Stimulated activated memory B cell treated with anti-CD40 and anti-IgM and Interleukin-4, amounts not matched to agents 10 μg/mL and 1 μg/mL and 100 μg/mL, for 72 hours (primary cell): Measurements from ENCODE around the gene CAMK1D.

Experiments
- ATAC-seq: fragments of 150-1000 bp; cut with Tn5 transposase; 2 replicates; pipeline ENCODE4 v1.10.0; 2021
- H3K27ac Mint-ChIP-seq: one replicate; pipeline ENCODE4 v1.8.0; 2022; ENCODE audit warnings: mild to moderate bottlenecking, mixed read lengths
- H3K27me3 Mint-ChIP-seq: one replicate; pipeline ENCODE4 v1.8.0; 2022; ENCODE audit warnings: mixed read lengths
- H3K36me3 Mint-ChIP-seq: one replicate; pipeline ENCODE4 v1.8.0; 2022; ENCODE audit warnings: mixed read lengths
- H3K4me1 Mint-ChIP-seq: one replicate; pipeline ENCODE4 v1.8.0; 2022; ENCODE audit warnings: mixed read lengths
- H3K4me3 Mint-ChIP-seq: one replicate; pipeline ENCODE4 v1.8.0; 2022; ENCODE audit warnings: mild to moderate bottlenecking, moderate library complexity, mixed read lengths
- H3K9me3 Mint-ChIP-seq: one replicate; pipeline ENCODE4 v1.8.0; 2022; ENCODE audit warnings: mixed read lengths

Gene CAMK1D

DNA sequence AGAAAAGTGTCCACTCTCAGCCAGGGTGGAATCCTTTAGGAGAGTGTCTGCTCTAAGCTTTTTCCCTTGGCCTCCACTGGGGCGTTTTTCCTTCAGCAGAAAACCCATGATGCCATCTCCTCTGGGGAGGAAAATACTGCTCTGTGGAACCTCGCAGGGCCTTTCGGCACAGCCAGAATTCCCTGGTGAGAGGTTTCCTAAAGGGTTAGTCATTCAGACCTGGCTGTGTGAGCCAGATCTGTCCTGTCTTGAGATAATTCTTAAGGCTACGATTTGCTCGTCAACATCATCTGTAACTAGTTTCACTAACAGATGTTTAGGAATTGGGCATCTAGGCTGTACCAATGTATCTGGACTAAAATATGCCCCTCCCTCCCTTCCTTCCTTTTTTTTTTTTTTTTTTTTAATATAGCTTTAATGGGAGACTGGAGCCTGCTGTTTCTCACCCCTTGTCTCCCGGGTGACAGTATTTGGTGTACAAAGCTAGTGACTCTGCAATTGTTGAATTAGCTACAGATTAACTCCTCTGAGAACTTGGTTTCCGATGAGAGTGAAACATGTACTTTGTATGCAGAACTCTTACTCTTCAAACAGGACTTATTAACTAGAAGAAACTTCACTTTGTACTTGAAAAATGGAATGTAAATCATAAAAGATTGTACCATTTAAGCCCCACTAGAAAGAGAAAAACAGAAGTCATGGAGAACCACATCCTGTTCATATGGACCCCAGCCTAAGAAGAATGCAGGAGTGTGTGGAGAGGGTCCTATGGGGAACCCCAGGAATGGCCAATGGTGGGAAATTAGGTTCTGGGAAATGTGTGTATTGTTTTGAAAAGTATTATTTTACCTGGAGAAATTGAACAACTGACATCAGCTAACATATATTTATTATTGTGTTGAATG lies 230.9 kb downstream of the CAMK1D start:
- no peak overlapping the region for H3K27ac Mint-ChIP-seq
- H3K27me3 Mint-ChIP-seq = no peaks in the 10 kb centered on the region
- peaks cover 76% of the 10 kb centered on the region for H3K36me3 Mint-ChIP-seq
- no peak for ATAC-seq
- peaks cover 3% of the 10 kb centered on the region for H3K9me3 Mint-ChIP-seq
- no peak overlapping the region for H3K4me3 Mint-ChIP-seq
- peaks cover 47% of the 10 kb centered on the region for H3K4me1 Mint-ChIP-seq

DNA sequence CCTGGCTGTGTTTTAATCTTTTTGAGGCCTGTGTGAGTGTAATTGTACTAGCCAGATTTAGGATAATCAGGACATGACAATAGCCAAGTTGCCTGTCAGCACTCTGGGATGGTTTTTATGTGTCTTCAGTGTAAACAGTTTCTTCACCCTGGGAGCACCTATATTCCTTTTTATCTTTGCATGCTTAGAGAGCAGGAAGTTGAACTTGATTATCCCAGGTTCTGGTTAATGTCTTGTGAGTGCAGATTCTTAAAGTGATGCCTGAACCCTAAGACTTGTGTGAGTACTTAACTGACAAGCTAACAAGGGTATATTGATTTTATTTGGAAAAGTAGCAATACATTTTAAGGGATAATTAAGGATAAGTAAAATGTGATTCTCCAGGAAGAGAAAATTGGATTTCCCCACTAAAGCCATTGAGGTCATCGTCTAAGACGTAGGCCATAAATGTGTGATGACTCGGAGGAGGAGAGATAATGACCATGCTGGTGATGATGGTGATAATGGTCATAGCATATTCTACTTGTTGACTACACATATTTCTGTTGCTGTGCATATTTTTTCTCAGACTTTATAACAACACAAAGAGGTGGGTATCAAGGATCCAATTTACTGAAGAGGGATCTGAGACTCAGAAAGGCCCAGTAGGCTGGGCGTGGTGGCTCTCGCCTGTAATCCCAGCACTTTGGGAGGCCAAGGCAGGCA lies 234.7 kb downstream of the CAMK1D start:
- H3K27me3 Mint-ChIP-seq = no peaks in the 10 kb centered on the region
- peaks cover 54% of the 10 kb centered on the region for H3K36me3 Mint-ChIP-seq
- ATAC-seq = no peak
- H3K4me3 Mint-ChIP-seq = no peak overlapping the region
- no peak overlapping the region for H3K27ac Mint-ChIP-seq
- H3K4me1 Mint-ChIP-seq = peaks cover 53% of the 10 kb centered on the region
- H3K9me3 Mint-ChIP-seq = peaks cover 3% of the 10 kb centered on the region

DNA sequence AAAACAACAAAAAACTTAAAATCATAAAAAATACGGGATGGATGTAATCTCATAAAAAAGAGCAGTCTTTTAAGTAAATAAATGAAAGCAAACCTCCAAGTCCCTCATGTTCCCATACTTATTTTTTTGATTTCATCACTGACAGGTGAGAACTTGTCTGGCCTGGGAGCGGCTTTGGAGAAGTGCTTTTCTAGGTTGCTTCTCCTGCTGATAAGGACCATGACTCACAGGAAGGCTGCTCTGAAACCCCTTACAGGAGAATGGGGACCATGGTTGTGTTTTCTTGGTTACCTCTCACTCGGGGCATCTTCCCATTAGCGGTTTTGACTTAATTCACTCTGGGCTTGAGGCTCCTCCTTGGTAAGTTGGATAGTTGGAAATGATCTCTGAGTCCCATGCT lies 237.4 kb downstream of the CAMK1D start:
- Mint-ChIP-seq H3K9me3 (peaks cover 3% of the 10 kb centered on the region), H3K4me3 (no peak overlapping the region), H3K27ac (no peak overlapping the region), H3K36me3 (peaks cover 33% of the 10 kb centered on the region), H3K4me1 (peaks cover 49% of the 10 kb centered on the region), H3K27me3 (no peaks in the 10 kb centered on the region)
- no peak for ATAC-seq

DNA sequence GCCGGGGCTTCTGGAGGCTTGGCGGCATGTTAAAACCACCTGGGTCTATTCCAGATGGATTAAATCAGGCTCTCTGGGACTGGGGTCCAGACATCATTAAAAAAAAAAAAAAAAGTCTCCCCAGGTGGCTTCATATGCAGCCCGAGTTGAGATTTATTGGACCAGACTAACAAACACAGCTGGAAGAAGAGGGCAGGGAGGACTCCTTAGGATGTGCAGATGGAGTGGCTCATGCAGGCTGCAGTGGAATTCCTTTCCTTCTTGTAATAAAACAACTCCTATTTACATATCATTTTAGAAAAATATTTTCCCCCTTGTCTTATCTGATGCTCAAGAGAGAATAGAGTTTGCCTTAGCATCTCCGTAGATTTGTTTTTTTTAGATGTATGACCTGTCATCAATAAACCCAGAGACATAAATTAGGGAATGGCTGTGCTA lies 238.1 kb downstream of the CAMK1D start:
- Mint-ChIP-seq H3K4me1 (peaks cover 42% of the 10 kb centered on the region), H3K36me3 (peaks cover 28% of the 10 kb centered on the region), H3K4me3 (no peak overlapping the region), H3K9me3 (no peaks in the 10 kb centered on the region), H3K27me3 (no peaks in the 10 kb centered on the region), H3K27ac (peak overlapping the region; percentile 65)
- no peak for ATAC-seq

DNA sequence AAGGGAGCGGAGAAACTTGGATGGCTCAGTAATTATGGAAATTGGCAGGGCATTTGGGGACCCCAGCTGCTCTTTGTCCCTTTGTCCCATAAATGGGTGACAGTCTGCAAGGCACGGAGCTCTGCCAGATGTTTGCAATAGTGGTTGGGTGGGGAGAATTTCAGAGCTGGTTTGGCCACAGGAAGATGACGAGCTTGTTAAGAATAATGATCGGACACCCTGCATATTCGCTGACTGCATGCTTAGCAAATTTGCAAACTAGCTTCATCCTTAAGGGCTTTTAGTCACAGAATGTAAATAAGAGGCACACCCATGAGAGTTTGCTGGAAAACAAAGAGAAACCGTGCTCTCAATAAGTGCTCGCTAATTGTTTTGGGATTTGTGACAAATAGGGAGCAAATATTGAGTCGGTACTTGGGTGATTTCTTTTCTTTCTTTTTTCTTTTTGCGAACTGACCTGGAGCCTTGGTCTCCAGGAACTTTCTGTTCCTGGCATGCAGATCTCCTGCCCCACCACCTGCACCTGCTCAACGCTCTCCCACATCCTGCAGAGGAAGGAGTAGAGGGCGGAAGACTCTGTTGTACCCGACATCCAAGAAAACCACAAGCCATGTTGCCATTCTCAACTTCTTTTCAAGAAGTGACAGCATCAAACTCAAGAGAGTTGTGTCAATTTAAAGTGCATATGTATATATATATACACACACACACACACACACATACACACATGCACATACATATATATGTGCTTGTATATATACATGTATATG lies 238.9 kb downstream of the CAMK1D start:
- peaks cover 20% of the 10 kb centered on the region for H3K36me3 Mint-ChIP-seq
- H3K9me3 Mint-ChIP-seq = no peaks in the 10 kb centered on the region
- no peak for ATAC-seq
- no peaks in the 10 kb centered on the region for H3K27me3 Mint-ChIP-seq
- peak overlapping the region; percentile 58 for H3K4me3 Mint-ChIP-seq
- H3K4me1 Mint-ChIP-seq = peaks cover 41% of the 10 kb centered on the region
- peak overlapping the region; percentile 65 for H3K27ac Mint-ChIP-seq

DNA sequence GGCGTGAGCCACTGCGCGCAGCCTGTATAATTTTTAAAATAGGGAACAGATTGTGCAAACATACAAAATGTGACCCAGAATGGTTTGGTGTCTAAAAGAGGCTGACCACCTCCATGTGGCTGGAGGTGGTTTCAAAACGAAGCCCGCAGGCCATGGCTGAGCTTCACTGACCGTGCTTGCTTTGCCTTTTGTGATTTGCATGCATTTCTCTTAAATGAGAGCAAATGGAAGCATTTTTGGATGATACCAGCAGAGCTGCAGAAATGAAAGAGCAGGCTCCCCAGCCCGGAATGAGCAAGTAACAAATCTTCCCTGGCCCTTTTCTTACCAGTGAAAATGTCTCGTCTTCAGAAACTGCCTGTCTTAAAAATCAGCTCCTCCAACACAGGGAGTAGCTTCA lies 239.9 kb downstream of the CAMK1D start:
- no peaks in the 10 kb centered on the region for H3K27me3 Mint-ChIP-seq
- H3K36me3 Mint-ChIP-seq = peaks cover 16% of the 10 kb centered on the region
- H3K27ac Mint-ChIP-seq = no peak overlapping the region
- H3K4me1 Mint-ChIP-seq = peaks cover 50% of the 10 kb centered on the region
- ATAC-seq = no peak
- no peaks in the 10 kb centered on the region for H3K9me3 Mint-ChIP-seq
- no peak overlapping the region for H3K4me3 Mint-ChIP-seq

DNA sequence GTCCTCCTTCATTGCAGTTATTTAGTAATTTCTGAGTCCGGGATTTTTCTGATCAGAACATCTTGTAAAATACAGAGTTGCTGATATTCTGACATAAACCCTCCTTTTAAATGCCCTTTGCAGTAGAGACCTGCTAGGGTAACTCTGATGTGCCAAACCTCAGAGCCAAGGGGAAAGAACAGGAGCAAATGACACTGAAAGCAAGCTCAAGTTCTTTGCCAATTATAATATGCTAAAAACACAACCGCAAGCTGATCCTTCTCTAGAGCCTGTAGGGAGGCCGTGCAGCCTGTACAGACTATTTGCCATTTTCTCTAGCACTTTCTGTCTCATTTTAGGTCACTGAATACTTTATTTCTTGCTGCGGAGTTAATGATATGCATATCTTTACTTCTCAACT lies 240.4 kb downstream of the CAMK1D start:
- no peaks in the 10 kb centered on the region for H3K27me3 Mint-ChIP-seq
- H3K27ac Mint-ChIP-seq = no peak overlapping the region
- no peaks in the 10 kb centered on the region for H3K9me3 Mint-ChIP-seq
- ATAC-seq = no peak
- H3K4me3 Mint-ChIP-seq = no peak overlapping the region
- peaks cover 16% of the 10 kb centered on the region for H3K36me3 Mint-ChIP-seq
- peaks cover 55% of the 10 kb centered on the region for H3K4me1 Mint-ChIP-seq

DNA sequence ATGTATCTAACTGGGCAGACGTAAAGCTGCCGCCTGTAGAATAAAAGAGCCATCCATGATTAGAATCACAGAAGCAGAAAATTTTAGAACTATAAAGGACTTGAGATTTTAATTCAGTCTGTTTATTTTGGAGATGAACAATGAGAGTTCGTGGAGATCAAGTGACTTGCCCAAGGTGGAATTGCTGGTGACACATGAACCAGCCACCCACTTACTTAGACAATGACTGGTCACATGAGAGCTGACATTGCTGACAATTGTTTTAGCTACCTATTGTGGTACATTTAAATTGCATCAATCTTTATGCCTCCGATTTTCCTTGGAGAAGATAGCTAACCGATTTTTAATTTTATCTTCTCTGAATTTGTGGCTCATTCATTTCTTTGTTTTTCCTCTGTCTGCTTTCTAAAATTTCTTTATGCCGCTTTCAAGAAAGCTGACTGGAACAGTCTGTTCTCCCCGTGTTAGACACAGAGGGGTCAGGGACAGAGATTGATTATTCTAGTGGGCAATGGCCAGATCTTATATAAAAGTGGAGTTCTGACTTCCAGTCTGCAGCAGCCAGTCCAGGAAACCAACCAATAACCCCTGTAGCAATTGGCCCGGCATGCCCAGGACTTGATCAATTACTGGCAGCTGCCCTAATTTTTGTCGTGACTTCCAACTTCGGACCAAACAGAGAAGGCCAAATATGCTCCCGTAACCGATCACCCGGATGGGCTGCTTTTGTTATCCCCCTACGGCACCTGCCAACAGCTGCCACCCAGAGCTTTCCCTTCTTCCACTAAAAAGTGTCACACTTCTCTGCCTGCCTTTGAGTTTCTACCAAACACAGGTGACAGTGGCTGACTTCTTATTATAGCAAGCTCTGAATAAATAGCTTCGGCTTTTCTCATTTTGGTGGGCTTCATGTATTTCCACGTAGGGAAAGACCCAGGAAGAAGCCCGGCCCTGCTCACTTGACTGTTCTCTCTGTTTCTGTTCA lies 241.6 kb downstream of the CAMK1D start:
- Mint-ChIP-seq H3K9me3 (peaks cover 3% of the 10 kb centered on the region), H3K4me3 (no peak overlapping the region), H3K36me3 (peaks cover 19% of the 10 kb centered on the region), H3K27ac (peak overlapping the region; percentile 11), H3K4me1 (peaks cover 62% of the 10 kb centered on the region), H3K27me3 (no peaks in the 10 kb centered on the region)
- ATAC-seq = no peak

DNA sequence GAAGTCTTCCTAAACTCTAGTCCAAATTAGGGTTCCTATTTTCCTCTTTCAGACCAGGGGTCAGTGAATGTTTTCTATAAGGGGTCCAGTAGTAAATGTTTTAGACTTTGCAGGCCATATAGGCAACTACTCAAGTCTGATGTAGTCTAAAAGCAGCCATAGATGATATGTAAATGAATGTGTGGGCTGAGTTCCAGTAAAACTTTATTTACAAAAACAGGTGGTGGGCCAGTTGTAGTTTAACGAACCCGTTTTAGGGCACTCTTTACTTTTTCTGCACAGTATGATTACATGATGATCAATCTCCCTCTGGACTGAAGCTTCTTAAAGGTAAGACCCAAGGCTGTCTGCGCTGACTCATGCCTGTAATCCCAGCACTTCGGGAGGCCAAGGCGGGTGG lies 243.6 kb downstream of the CAMK1D start:
- ATAC-seq = no peak
- H3K4me1 Mint-ChIP-seq = peaks cover 55% of the 10 kb centered on the region
- H3K27ac Mint-ChIP-seq = peak overlapping the region; percentile 24
- peaks cover 26% of the 10 kb centered on the region for H3K36me3 Mint-ChIP-seq
- peaks cover 3% of the 10 kb centered on the region for H3K9me3 Mint-ChIP-seq
- no peak overlapping the region for H3K4me3 Mint-ChIP-seq
- H3K27me3 Mint-ChIP-seq = no peaks in the 10 kb centered on the region

DNA sequence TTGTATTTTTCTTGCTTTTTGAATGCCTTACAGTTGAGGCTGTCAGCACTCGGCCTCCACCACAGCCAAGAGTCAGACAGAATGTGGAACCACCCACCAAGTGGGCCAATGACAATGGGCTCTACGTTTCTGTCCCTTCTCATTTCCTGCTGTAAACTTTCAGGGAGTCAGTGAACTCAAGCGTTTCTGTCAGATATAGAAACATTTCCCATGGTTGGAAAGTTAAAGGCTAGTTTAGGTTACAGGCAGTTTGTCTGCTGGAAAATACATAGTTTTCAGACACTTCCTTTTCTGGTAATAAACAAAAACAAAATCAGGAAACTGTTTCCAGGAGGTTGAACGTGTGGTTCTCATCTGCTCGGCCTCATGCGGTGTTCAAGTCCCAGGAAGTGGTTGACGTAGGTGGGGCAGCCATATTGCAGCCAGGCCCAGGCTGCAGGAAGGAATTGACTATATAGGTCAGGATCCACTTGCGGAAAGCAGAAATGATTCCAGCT lies 245.1 kb downstream of the CAMK1D start:
- H3K27ac Mint-ChIP-seq = peak overlapping the region; percentile 66
- peak; percentile 56 for ATAC-seq
- H3K4me3 Mint-ChIP-seq = no peak overlapping the region
- no peaks in the 10 kb centered on the region for H3K27me3 Mint-ChIP-seq
- peaks cover 39% of the 10 kb centered on the region for H3K36me3 Mint-ChIP-seq
- H3K4me1 Mint-ChIP-seq = peaks cover 46% of the 10 kb centered on the region
- H3K9me3 Mint-ChIP-seq = peaks cover 3% of the 10 kb centered on the region

DNA sequence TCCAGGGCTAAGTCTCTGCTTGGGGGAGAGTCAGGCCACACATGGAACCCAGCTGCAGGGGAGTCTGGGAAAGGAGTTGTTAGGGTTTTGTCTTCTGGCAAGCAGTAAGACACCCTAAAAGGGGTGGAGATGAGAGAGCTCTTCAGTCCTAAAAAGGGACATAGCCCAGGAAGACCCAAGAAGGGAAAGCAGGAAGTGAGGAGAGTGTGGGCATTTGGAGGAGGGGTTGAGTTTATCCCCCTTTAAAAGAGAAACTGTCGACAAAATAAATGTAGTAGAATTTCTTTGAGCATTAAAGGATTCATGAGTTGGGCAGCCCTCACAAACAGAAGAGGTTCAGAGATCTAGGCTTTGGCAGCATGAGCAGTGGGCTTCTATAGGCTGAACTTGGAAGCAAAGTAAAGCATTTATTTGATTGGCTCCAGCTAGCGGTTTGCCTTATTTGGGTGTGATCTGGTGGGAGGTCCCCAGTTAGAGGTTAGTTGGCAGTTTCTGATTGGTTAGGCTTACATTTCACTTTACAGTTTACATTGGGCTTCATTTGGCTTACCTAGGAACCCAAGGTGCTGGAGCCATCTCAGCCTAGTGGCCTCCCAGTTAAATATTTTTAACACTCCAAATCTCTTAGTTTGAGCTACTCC lies 246.7 kb downstream of the CAMK1D start:
- Mint-ChIP-seq H3K4me1 (peaks cover 35% of the 10 kb centered on the region), H3K9me3 (peaks cover 3% of the 10 kb centered on the region), H3K27ac (peak overlapping the region; percentile 55), H3K4me3 (no peak overlapping the region), H3K36me3 (peaks cover 44% of the 10 kb centered on the region), H3K27me3 (no peaks in the 10 kb centered on the region)
- ATAC-seq = no peak

DNA sequence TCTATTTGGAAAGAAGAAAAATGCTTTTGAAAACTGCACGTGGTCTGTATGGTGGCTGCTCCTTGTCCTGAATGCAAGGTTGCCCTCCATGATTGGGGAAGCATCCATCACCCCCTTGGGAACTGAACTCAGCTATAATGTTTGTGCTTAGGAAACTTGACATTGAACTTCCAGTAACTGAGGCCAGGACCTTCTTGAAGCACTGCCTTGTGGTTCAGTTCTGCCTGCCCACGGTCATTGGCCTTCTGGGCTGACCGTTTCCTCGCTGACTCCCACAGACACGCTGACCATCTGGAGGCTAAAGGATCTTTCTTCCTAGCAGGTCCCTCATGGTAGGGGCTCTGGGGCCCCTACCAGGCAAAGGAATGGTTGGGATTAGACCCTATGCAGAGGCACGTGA lies 247.8 kb downstream of the CAMK1D start:
- H3K36me3 Mint-ChIP-seq = peaks cover 44% of the 10 kb centered on the region
- no peak overlapping the region for H3K4me3 Mint-ChIP-seq
- no peaks in the 10 kb centered on the region for H3K27me3 Mint-ChIP-seq
- no peak for ATAC-seq
- peaks cover 3% of the 10 kb centered on the region for H3K9me3 Mint-ChIP-seq
- peaks cover 29% of the 10 kb centered on the region for H3K4me1 Mint-ChIP-seq
- no peak overlapping the region for H3K27ac Mint-ChIP-seq

DNA sequence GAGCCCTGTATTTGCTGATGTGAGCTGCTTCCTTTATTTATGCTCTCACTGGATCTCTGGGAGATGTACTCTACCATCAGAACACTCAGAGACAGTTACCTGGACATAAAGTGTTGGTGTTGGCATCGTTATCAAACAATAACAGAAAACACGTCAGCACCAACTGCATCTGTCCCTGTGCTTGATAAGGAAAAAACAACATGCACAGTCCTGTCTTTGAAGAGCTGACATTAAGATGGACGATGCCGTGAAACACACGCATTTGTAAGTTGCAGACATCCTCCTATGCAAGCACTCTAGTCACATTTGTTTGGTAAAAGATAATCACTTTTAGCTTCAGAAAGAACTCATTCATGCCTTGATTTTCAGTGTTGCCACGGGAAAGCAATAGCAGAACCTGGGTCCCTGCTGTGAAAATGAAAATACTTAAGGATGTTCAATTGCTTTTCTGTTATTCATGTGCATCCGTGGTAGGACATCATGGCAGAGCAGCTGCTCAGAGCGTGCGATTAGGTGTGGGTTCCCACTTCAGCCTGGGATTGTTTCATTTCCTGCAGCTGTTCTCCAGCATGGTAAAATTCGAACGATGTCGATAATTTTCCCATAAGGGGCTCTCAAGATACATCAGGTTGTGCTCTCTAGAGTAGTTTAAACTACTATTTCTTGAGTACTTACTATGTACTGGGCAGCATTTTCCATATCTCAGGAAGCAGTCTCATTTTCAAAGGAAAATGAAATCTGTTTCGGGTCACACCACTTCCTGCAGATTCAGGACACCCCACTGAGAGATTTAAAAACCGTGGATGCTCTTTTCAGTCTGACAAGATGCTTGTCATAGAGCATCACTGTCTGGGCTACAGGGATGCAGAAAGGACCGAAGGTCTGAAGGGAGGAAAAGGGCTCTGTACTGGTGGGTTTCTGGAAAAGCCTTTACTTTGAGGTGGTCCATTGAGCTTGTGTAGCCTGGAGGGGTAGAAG lies 248.7 kb downstream of the CAMK1D start:
- Mint-ChIP-seq H3K27ac (no peak overlapping the region), H3K36me3 (peaks cover 44% of the 10 kb centered on the region), H3K27me3 (no peaks in the 10 kb centered on the region), H3K9me3 (peaks cover 3% of the 10 kb centered on the region), H3K4me3 (no peak overlapping the region), H3K4me1 (peaks cover 23% of the 10 kb centered on the region)
- ATAC-seq = no peak
